Loucy (cell line): Measurements from ENCODE around the gene NLGN1.

Experiments
- EZH2phosphoT487 ChIP-seq: fragments of 200-600 bp; IDR thresholded peaks from 2 replicates; pipeline ENCODE4 v1.6.1; 2018; ENCODE audit warnings: antibody characterized with exemption, mild to moderate bottlenecking, moderate library complexity, borderline replicate concordance
- TF ChIP-seq, protein P1 (sequence below): fragments of 200-600 bp; sonication (generic); conservative IDR thresholded peaks from 2 replicates; pipeline ENCODE4 v1.5.1; 2014; ENCODE audit warnings: mild to moderate bottlenecking, antibody characterized with exemption, low read length

DNA sequence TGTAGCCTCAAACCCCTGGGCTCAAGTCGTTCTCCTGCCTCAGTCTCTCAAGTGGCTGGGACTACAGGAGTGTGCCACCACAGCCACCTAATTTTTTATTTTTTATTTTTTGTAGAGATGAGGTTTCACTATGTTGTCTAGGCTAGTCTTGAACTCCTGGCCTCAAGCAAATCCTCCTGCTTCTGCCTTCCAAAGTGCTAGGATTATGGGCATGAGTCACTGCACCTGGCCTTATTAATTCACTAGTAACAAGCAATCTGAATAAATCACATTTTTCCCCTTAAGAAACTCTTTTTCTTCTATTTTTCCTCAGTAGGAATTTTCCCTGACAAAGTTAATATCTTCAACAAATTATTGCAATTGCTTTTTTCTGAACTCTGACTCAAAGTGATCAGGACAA, 336.9 kb downstream of the NLGN1 start:
- TF ChIP-seq, protein P1, sequence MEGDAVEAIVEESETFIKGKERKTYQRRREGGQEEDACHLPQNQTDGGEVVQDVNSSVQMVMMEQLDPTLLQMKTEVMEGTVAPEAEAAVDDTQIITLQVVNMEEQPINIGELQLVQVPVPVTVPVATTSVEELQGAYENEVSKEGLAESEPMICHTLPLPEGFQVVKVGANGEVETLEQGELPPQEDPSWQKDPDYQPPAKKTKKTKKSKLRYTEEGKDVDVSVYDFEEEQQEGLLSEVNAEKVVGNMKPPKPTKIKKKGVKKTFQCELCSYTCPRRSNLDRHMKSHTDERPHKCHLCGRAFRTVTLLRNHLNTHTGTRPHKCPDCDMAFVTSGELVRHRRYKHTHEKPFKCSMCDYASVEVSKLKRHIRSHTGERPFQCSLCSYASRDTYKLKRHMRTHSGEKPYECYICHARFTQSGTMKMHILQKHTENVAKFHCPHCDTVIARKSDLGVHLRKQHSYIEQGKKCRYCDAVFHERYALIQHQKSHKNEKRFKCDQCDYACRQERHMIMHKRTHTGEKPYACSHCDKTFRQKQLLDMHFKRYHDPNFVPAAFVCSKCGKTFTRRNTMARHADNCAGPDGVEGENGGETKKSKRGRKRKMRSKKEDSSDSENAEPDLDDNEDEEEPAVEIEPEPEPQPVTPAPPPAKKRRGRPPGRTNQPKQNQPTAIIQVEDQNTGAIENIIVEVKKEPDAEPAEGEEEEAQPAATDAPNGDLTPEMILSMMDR = no peak
- TF ChIP-seq EZH2phosphoT487 = no peak
